ENCODE measurements around the gene ACTL8.

Gene ACTL8

DNA sequence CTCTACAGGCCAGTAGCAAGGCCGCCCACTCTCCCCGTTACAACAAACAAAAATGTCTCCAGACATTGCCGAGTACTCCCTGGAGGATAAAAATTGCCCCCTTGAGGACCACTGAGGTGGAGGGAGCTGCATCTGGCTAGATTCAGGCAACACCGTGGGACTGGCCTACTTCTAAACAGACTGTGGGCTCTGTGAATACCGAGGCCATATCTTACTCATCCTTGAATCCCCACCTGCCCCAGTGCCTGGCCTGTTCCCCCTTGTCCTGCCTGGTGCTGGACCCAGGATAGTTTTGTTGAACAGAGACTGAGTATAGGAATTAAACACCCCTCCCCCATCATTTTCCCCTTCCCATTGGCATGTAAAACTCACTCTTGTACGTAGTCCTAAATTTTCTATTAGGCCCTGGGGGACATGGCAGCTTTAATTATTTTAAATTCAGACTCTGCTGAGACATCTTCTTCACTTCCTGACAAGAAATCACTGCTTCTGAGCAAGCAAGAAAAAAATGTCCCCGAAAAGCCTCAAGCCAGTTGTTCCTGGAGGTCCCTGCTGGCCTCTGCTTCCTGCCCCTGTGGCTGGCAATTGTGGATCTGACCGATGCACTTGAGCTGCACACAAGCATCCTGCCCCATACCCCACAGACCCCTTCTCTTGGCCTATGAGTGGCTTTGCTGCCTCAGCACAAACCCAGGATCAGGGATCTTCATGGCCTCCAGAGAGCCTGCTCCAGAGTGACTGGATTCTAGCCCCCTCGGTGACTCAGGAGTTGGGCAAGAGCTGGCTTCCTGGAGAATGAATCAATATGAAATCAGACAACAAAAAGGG is 111.0 kb downstream of the ACTL8 start:
- FAIRE-seq: no peak
- no peak for DNase-seq (ENCODE audit: extremely low spot score, insufficient read length, low read depth)

DNA sequence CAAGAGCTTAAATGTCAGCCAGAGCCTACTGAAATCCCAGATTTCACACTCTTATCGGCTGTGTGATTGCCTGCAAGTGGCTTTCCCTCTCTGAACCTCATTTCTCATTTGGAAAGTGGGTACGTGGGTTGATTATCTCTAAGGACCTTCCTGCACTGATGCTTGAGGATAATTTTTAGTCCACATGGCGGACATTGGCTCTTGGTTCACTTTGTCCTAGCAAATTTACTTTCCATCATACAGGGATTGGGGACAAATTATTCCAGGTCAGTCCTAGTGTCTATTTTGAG is 111.6 kb downstream of the ACTL8 start:
- FAIRE-seq (no peak), DNase-seq (ENCODE audit: extremely low spot score, insufficient read length, low read depth) (no peak)

- DNase-seq (ENCODE audit: extremely low spot score, insufficient read length, low read depth): no peak
- FAIRE-seq: no peak
These were observed 112.3 kb downstream of the ACTL8 start for GRCh38 chr1:17867470-17867869.

DNA sequence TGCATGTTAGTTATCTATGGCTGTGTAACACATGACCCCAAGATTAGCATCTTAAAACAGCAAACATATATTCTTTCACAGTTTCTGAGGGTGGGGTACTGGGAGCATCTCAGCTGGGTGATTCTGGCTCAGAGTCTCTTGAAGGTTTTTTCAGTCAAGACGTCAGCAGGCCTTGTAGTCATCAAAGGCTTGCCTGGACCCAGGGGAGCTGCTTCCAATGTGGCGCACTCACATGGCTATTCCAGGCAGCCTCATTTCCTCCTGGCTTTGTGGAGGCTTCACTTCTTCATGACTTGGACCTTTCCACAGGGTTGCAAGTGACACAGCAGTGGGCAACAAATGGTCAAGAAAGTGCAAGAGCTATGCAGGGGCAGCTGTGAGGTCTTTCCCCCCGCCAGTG is 114.7 kb downstream of the ACTL8 start:
- FAIRE-seq (no peak), DNase-seq (ENCODE audit: extremely low spot score, insufficient read length, low read depth) (no peak)

DNA sequence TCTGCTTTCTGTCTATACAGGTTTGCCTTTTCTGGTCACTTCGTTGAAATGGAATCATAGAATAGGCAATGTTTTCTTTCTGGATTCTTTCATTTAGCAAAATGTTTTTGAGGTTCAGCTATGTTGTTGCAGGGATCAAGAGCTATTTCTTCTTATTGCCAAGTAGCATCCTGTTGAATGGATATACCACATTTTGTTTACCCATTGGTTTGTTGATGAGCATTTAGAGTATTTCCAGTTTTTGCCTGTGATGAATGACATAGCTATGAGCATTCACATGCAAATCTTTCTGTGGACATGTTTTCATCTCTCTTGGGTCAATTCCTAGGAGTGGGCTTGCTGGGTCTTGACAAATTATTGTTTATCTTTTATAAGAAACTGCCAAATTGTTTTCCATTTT is 115.5 kb downstream of the ACTL8 start:
- no peak for FAIRE-seq
- DNase-seq (ENCODE audit: extremely low spot score, insufficient read length, low read depth): no peak

GRCh38 chr1:17873007-17873675 is 118.0 kb downstream of the ACTL8 start:
- FAIRE-seq: no peak

DNA sequence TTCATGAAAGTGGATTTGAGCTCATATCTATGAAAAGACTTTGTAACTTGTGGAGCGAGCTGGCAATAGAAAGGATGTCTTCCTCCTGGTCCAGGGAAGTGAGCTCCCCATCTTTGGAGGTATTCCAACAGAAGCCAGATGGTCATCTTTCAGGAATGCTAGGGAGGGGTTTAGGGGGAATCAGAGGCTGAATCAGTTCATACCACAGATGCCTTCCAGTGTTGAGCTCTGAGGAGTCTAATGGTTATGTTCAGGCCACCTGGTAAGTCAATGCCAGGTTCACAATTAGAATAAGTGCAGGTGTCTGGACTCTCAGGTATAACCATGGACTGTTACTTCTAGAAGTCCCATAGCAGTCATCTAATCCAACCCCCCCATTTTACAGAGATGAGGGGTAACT is 119.1 kb downstream of the ACTL8 start:
- DNase-seq (ENCODE audit: extremely low spot score, insufficient read length, low read depth): no peak
- no peak for FAIRE-seq

More at GRCh38 chr1:17873007-17873675, 118.0 kb downstream of the ACTL8 start:
- no peak for DNase-seq (ENCODE audit: extremely low spot score, insufficient read length, low read depth)

DNA sequence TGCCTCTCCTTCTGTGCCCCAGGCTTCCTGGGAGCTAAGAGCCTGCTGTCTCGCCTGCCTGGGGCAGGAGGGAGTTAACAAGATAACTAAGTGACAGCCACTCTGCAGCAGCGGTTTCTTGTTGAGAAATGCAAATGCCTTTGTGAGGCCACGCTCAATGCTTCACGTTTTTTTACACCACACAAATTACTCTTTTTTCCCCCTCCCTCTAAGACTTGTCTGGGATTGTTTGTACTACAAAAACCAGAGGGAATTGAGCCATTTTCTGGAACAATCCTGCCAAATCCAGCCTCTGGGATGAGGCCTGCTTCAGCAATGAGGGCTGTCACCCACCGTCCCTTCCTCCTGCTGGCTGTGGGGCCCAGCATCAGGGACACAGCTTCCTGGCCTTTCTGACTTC is 119.6 kb downstream of the ACTL8 start:
- DNase-seq (ENCODE audit: extremely low spot score, insufficient read length, low read depth) (no peak), FAIRE-seq (no peak)

- no peak for DNase-seq (ENCODE audit: extremely low spot score, insufficient read length, low read depth)
- no peak for FAIRE-seq
These were observed 120.2 kb downstream of the ACTL8 start for GRCh38 chr1:17875171-17875881.

- no peak for FAIRE-seq
These were observed 120.7 kb downstream of the ACTL8 start for GRCh38 chr1:17875882-17876280.

More at GRCh38 chr1:17875882-17876280, 120.7 kb downstream of the ACTL8 start:
- DNase-seq (ENCODE audit: extremely low spot score, insufficient read length, low read depth): no peak

Data from GM18507 (cell line).